ENCODE data around the gene ESPL1. TPM values are rescaled to one million over a fixed set of nuclear protein-coding genes. Genes with fewer than 3 reads are reported as not detected.
A peak's percentile ranks its signal among the peaks of the same experiment; 100 is the strongest.

ESPL1 gene
- total RNA-seq, 1 donor from 2014 or later = 0.73 TPM

DNA sequence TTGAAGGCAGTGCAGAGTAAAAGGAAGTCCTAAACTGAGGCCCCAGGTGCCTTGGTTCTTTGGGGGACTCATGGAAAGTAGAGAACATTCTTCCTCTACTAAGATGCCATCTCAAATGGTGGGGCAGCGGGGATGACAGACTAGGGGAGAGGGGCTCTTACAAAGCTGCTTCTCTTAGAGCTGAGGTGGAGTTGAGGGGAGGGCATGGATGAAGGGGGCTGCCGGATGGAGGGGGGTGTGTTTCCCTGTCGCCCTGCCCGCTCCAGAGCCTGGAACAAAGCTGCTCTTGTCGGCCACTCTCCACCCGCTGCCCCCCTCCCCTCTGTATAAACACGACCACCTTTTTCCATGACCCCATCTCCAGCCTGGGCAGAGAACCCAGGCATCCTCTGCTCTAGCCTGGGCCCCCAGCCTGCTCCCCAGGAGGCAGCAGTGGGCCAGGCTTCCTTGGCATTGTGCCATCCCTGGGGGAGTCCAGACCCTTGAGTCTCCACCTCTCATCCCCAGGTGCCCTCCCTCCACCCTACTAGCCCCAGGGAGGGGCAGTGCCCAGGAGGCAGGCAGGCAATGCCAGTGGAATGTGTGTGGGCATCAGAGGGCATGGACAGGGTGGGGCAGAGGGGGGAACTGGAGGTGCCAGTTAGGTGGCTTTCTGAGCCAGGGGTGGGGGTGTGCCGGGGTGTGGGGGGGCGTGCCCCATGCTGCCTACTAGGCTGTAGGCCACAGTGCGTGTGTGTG is 37.8 kb upstream of the ESPL1 start:
- no peak for DNase-seq (ENCODE audit: low spot score)
- peak; percentile 22 for ATAC-seq

DNA sequence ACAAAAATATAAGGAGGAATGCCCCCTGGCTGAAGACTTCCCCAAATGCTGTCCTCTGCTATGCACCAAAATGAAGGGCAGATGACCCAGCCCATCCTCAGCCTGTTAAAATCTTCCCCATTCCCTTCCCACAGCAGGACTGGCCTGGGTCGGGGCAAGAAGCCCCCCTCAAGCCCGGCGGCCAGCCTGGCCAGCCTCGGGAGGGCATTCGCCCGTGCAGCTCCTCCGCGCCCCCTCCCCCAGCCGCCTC is 36.5 kb upstream of the ESPL1 start:
- DNase-seq (ENCODE audit: low spot score) (no peak), ATAC-seq (no peak)

DNA sequence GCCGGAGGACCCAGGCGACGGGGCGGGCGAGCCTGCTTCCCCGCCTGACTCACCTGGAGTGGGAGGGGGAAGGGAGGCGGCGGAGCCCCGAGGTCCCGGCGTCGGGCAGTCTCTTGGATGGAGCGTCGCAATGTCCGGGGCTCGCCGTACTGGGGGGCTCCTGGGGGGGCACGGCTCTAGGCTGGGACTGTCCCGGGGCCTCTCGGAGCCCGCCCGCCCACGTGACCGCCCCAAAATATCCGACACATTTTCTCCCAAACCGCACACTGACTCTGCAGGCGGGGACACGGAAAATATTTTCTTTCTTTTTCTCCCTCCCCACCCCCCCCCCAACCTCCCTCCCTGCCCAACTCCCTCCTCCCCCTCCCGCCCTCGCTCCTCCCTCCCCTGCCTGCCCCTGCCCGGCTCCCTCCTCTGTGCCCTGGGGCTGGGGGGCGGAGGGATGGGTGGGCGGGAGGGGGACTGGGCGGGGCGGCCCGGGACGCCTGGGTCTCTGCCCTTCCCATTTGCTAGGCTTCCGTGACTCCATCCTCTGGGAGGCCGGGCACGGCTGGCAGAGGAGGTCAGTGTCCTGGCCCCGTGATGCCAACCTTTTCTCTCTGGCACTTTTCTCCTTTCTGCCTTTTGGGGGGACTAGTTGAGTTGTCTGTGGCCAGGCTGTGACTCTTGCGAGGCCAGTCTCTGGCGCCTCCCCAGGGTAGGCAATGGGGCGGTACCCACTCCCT is 36.0 kb upstream of the ESPL1 start, which contains the start of gene RARG:
TSS of gene RARG (minus strand) at position 289 of the 725 bp plus-strand sequence. CDS start 4,664 bp downstream, outside the sequence.
- ATAC-seq (peak; percentile 45), DNase-seq (ENCODE audit: low spot score) (no peak)

DNA sequence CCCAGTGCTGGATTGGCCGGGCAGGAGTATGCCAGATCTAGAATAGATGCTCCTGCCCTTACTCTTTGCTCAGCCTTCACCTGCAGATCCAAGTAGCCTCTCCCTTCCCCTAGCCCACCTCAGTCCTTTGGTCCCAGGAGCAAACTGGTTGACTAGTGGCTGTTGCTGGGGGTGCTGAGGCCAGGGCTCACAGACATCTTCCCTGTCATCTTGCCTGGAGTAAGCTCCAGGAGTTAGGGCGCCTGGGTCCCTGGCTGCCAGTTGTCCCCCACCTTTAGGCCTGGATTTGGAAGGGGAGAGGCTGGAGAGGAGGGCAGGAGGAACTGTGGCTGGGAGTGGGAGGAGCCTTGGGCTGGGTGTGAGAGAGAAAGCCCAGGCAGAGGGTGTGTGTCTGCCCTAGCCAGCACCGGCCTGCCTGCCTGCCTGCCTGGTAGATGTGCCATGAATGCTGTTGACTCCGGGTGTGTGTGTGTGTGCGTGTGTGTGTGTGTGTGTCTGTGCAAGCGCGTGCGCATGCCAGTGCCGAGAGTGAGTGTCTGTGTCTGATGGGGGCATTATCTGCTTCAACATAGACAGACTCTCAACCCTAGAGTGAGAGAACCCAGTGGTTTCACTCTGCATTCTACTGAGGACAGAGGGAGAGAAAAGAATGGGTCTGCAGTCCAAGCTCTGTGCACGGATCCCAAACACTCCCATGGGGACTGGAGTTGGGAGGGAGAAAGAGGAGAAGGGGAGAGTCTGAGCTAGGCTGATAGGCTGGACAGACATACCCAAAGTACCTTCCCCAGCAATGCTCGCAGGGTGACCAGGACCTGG is 35.2 kb upstream of the ESPL1 start:
- DNase-seq (ENCODE audit: low spot score) (no peak), ATAC-seq (peak; percentile 64)

DNA sequence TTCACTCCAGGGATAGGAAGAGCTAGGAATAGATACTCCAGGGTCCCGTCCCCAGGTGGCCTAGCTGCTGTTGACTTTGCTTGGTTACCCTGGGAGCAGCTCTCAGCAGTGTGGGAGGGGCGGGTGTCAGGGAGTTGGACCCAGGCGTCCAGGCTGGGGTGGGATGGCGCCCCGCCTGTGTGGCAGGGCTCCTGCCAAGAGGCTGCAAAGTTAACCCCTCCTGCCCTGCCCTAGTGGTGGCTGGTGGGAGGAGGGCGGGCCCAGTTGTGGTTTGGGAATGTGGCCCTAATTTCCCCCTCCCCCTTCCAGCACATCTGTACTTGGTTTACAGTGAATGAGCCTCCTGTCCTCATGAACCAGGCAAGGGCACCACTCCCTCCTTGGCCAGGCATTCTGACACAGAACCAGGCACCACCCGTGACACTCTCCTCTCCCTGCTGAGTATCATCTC is 34.4 kb upstream of the ESPL1 start:
- DNase-seq (ENCODE audit: low spot score) (no peak), ATAC-seq (no peak)

DNA sequence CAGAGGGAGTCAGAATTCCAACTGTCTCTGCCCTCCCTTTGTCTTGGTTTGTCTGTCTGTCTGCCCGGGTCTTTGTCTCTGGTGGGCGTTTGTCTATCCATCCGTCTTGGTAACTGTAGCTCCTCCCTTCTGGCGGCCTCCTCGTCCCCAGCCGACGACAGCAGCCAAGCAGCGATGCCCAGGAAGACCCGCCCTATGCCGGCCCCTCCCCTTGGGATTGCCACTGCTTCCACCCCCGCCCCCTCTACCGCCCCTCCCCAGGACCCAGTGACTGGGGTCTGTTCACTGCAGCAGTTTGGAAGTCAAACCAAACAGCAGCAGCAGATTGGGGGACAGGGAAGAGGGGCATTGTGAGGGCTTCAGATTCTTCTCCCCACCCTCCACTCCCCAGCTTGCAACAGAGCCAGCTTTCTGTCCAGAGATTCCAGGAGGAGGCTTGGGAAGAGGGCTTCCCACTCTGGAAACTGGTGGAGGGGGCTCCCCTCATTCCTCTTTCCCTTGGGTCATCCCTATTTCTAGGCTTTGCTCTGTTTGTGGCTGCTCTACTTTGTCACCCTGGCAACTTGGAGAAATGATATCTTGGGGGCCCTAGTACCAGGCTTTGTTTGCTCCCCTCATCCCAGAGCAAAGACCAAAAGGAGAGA is 33.7 kb upstream of the ESPL1 start:
- DNase-seq (ENCODE audit: low spot score) (no peak), ATAC-seq (no peak)

- no peak for ATAC-seq
- no peak for DNase-seq (ENCODE audit: low spot score)
Observed at GRCh38 chr12:53235164-53235563, 32.9 kb upstream of the ESPL1 start.

DNA sequence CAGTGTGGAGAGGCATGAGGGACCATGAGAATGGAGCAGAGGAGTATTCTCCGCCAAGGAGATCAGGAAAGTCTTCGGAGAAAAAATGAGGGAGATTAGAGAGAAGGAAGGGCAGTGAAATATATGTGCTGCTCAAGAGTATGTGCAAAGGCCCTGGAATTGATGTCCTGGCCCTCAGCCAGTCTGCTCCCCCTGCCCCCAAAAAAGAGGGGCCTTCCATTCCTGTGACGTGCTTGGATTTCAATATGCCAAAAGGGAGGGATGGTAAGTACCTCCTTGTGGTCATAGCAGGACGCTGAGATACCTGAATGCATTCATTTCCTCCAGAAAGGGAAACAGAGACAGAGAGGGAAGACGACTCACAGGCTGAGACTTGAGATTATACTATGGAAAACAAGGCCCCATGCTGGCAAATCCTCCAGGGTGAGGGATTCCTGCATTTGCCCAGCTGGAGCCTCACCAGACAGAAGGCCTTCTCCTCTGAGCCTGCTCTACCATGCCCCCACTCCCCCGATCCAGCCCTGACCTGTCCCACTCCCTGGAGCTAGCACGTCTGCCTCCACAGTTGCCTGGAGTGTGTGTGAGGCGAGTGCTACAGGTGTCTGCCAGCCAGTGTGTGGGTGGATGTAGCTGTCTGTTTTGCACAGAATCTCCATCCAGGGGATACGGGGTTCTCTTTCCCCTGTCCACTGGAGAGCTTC is 32.2 kb upstream of the ESPL1 start:
- DNase-seq (ENCODE audit: low spot score) (no peak), ATAC-seq (no peak)

DNA sequence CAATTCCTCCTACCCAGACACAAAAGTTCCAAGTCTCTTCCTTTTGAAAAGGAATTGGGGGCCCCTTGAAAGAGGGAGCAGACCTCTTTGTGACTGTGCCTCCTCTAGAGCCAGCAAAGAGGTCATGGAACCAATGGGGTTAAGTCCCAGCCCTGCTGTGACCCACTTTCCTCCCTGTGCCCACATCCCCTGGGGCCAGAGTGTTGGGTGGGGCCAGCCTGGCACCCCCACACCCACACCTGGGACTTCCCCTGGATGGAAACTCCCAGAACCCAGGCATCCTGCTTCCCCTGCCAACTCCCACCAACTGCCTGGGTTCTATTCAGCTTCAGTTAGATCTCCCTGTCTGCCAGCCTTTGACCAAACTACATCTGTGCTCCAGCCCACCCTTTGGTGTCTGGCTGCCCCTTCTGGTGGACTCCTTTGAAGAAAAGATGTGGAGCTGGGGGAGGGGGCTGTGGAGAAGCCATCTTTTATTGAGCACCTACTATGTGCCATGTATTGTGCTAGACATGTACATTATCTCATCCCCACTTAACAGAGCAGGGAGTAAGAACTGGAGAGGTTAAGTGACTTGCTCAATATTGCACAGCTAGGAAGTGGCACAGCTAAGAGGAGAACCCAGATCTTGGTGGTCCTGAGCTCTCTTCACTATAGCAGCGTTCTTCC is 31.5 kb upstream of the ESPL1 start:
- DNase-seq (ENCODE audit: low spot score) (no peak), ATAC-seq (no peak)

DNA sequence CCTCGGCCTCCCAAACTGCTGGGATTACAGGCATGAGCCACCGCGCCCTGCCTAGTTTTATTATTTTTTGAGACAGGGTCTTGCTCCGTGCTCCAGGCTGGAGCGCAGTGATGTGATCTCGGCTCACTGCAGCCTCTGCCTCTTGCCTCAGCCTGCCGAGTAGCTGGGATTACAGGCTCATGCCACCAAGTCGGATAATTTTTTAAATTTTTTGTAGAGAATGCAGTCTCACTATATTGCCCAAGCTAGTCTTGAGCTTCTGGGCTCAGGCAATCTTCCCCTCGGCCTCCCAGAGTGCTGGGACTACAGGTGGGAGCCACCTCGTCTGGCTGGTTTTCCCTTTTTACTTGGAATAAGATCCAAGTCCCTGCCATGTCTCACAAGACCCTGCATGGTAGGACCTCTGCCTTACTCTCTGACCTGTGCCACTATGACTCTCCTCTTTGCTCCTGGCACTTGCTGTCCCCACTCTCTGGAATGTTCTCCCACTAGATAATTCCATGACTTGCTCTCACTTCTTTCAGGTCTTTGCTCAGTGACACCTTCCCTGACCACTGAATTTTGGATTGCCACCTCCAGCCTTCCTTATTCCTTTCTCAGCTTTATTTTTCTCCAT is 28.3 kb upstream of the ESPL1 start:
- ATAC-seq = no peak
- DNase-seq (ENCODE audit: low spot score) = no peak

DNA sequence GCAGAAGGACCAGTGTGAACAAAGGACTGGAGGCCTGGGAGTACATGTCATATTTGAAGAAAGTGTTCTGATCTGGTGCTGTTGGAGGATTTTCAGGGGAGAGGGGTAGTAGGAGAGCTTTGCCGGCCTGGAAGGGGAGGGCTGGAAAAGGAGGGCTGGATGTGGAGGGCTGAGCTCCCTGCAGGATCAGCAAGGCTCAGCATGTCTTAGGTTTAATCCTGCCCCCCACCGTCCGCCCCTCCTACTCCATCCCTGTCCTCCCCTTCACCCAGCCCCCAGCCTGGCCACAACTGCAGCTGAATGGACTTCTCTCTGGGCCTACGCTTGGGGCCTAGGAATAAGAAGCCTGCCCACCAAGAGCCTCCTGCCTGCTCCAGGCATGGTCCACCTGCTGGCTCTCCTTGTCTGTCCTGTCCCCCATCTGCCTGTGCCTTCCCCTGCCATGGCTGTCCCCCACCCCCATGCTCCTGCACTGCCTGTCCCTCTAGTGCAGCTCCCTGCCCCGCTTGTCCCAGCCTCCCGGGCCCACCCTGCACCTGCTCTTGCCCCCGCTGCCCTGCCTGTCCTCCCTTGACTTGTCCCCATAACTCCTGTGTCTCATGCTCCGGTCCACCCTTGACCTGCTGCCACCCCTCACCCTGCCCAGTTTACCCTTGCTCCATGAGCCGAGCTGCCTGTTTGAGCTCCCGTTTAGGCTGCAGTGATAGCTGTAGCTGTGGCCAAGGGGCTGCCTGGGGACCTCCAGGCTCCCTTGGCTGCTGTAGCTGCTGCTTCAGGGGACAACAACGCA is 26.3 kb upstream of the ESPL1 start:
- no peak for DNase-seq (ENCODE audit: low spot score)

GRCh38 chr12:53244337-53244736 is 23.8 kb upstream of the ESPL1 start:
- ATAC-seq (no peak), DNase-seq (ENCODE audit: low spot score) (no peak)

More for the DNA sequence above, 26.3 kb upstream of the ESPL1 start:
- no peak for ATAC-seq

DNA sequence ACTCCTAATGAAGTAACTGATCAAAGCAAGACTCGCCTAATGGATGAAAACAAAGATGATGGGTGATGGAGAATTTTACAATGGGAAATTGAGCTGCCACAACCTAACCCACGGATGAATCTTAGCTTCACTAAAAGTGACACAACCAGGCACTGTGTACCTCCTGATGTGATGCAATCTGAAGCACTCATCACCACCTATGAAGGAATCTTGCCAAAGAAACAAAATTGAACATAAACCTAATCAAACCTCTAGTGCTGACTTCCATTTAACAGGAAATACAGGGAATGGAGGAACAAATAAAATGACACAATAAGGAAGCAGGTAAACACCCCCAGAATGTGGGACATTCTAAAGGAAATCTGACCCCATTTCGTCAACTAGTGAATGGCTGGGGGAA is 22.8 kb upstream of the ESPL1 start:
- DNase-seq (ENCODE audit: low spot score) (no peak), ATAC-seq (no peak)

DNA sequence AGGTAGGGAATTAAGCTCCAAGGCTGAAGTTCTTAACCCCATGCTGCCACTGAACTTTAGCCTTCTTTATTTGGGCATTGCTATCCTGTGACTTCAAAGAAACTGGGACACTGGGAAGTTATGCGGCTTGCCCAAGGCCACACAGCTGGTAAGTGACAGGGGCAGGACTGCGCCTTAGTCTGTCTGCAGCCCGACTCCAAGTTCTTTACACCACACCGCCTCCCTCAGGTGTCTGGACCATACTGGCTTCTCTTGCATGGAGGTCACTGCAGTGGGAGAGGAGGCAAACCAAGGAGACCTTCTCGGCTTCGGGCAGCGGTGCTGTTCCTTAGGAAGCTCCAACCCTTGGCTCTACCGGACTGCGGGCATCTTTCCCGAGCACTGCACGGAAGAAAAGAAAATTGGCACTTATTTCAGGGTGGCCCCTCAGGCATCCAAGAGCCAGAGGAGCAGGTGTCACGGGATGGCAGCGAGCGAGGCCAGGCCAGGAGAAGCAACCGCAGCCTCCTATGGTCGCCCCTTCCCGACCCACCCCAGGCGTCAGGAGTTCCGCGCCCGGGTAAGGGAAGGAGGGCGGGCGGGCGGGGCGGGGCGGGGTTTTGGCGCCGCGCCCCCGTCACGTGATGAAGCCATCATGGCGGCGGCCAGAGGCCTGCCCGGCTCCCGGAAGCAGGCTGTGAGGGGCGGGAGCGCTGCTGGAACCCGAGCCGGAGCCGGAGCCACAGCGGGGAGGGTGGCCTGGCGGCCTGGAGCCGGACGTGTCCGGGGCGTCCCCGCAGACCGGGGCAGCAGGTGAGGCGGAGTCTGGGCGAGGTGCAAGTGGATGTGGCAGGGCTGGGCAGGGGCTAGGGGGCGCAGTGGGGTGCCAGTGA is 16.4 kb upstream of the ESPL1 start:
- peak; percentile 81 for DNase-seq (ENCODE audit: low spot score)

GRCh38 chr12:53252349-53252916 is 15.7 kb upstream of the ESPL1 start:
- DNase-seq (ENCODE audit: low spot score) (no peak), ATAC-seq (no peak)

More for the DNA sequence above, 16.4 kb upstream of the ESPL1 start:
- ATAC-seq = peak; percentile 93

- ATAC-seq (no peak), DNase-seq (ENCODE audit: low spot score) (no peak)
Observed at GRCh38 chr12:53253298-53253697, 14.8 kb upstream of the ESPL1 start.

GRCh38 chr12:53254816-53255545 is 13.1 kb upstream of the ESPL1 start:
- ATAC-seq = no peak
- no peak for DNase-seq (ENCODE audit: low spot score)
